Type B pancreatic cell (in vitro differentiated cells): ENCODE results near the gene KCNN2. TPM values are rescaled to one million over a fixed set of nuclear protein-coding genes. Genes with fewer than 3 reads are reported as not detected.
A peak's percentile ranks its signal among the peaks of the same experiment; 100 is the strongest.

Source experiments
- DNase-seq: peaks from one replicate; pipeline ENCODE4 v3.0.0; 2021; ENCODE audit warnings: mixed read lengths; ENCODE audit not compliant: unreplicated experiment; ENCODE audit errors: extremely low spot score
- H3K27ac Mint-ChIP-seq: 2 replicates; pipeline ENCODE4 v1.8.0; 2021; ENCODE audit warnings: mild to moderate bottlenecking, mixed read lengths
- H3K27me3 Mint-ChIP-seq: 2 replicates; pipeline ENCODE4 v1.8.0; 2021; ENCODE audit warnings: mixed read lengths
- H3K36me3 Mint-ChIP-seq: 2 replicates; pipeline ENCODE4 v1.8.0; 2021; ENCODE audit warnings: mixed read lengths
- H3K4me1 Mint-ChIP-seq: one replicate; pipeline ENCODE4 v1.8.0; 2021; ENCODE audit warnings: mixed read lengths; ENCODE audit not compliant: unreplicated experiment
- H3K4me3 Mint-ChIP-seq: 2 replicates; pipeline ENCODE4 v1.8.0; 2021; ENCODE audit warnings: mild to moderate bottlenecking, mixed read lengths
- H3K9me3 Mint-ChIP-seq: 2 replicates; pipeline ENCODE4 v1.8.0; 2021; ENCODE audit warnings: mixed read lengths
- CTCF ChIP-seq: fragments of 200-600 bp; sonication (generic); conservative IDR thresholded peaks from 2 replicates; pipeline ENCODE4 v1.5.0; 2021; ENCODE audit warnings: antibody characterized with exemption, mild to moderate bottlenecking
- total RNA-seq: library from RNA; stranded (reverse); gene quantifications from 2 replicates; pipeline ENCODE4 v1.2.1, GENCODE V29; 2021; ENCODE audit warnings: low replicate concordance

Gene KCNN2
- total RNA-seq, 1 donor from 2014 or later: 12.5 TPM

DNA sequence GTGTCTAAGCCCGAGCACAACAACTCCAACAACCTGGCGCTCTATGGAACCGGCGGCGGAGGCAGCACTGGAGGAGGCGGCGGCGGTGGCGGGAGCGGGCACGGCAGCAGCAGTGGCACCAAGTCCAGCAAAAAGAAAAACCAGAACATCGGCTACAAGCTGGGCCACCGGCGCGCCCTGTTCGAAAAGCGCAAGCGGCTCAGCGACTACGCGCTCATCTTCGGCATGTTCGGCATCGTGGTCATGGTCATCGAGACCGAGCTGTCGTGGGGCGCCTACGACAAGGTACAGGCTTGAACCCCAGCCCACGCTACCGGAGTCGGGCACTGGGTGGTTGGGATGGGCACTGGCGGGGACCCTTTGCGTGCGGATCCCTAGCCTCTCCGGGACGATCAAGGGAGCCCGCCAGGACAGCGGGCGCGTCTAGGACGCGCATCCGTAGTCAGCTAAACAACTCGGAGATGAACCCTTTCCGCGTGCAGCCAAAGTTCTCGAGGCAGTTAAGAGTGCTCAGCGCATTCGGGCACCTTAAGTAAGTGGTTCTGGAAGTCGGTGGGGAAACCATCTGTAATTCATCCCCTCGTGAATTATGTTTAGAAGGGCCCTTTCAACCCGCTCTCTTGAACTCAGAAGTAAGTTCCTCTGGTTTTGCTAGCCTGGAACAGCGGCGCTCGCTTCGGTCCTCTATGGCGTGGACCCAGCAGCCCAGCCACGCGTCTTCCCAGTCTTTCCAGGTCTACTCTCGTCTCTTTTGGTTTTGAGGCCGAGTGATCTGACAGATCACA, 1.3 kb downstream of the KCNN2 start:
- TF ChIP-seq CTCF: no peak
- Mint-ChIP-seq H3K9me3 (no peaks in the 10 kb centered on the region), H3K4me3 (peak overlapping the region; percentile 99), H3K27me3 (peaks cover 66% of the 10 kb centered on the region), H3K36me3 (peaks cover 3% of the 10 kb centered on the region), H3K4me1 (peaks cover 4% of the 10 kb centered on the region), H3K27ac (peak overlapping the region; percentile 91)
- no peak for DNase-seq

DNA sequence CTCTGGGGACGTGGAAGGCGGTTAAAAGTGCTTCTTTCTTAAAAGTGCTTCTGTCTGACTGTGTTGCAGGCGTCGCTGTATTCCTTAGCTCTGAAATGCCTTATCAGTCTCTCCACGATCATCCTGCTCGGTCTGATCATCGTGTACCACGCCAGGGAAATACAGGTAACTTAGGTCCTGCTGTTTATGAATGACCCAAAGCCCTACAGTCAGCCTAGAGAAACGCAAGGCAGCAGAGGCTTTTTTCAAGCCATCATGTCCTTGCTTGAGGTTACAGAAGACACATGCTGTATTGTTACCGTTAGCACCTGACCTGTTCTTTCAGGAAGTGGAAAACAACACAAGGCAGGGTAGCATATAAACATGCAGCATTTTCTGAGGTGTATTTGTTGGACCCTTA, 2.0 kb downstream of the KCNN2 start:
- Mint-ChIP-seq H3K27me3 (peaks cover 60% of the 10 kb centered on the region), H3K27ac (peak overlapping the region; percentile 74), H3K4me3 (peak overlapping the region; percentile 99), H3K4me1 (peaks cover 4% of the 10 kb centered on the region), H3K9me3 (no peaks in the 10 kb centered on the region), H3K36me3 (peaks cover 3% of the 10 kb centered on the region)
- DNase-seq: no peak
- TF ChIP-seq CTCF: no peak

DNA sequence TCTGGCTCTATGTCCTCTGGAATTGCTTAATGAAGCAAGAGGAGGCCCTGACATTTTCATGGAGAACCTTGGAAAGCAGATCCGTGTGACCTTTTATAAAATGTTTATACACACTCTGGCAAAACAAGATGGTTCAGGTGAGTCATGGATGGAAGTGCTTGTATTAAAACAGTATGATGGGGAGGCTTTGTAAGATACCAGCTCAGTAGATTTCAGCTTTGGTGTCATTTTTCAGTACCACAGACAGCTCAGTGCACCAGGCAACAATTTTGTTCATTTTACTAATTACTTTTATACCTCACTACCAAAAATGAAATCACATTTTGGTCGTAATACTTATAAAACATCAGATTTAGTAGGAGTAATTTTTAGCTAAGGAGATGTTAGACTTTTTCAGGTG, 5.2 kb downstream of the KCNN2 start:
- no peaks in the 10 kb centered on the region for H3K9me3 Mint-ChIP-seq
- no peak overlapping the region for H3K4me3 Mint-ChIP-seq
- TF ChIP-seq CTCF: no peak
- DNase-seq: no peak
- no peak overlapping the region for H3K27ac Mint-ChIP-seq
- H3K36me3 Mint-ChIP-seq: no peaks in the 10 kb centered on the region
- H3K4me1 Mint-ChIP-seq: no peaks in the 10 kb centered on the region
- H3K27me3 Mint-ChIP-seq: peaks cover 36% of the 10 kb centered on the region

- Mint-ChIP-seq H3K4me3 (no peak overlapping the region), H3K27me3 (peaks cover 9% of the 10 kb centered on the region), H3K27ac (no peak overlapping the region), H3K9me3 (no peaks in the 10 kb centered on the region), H3K36me3 (no peaks in the 10 kb centered on the region), H3K4me1 (no peaks in the 10 kb centered on the region)
- no peak for TF ChIP-seq CTCF
- no peak for DNase-seq
Measured at GRCh38 chr5:114369680-114370417, 8.0 kb downstream of the KCNN2 start.

DNA sequence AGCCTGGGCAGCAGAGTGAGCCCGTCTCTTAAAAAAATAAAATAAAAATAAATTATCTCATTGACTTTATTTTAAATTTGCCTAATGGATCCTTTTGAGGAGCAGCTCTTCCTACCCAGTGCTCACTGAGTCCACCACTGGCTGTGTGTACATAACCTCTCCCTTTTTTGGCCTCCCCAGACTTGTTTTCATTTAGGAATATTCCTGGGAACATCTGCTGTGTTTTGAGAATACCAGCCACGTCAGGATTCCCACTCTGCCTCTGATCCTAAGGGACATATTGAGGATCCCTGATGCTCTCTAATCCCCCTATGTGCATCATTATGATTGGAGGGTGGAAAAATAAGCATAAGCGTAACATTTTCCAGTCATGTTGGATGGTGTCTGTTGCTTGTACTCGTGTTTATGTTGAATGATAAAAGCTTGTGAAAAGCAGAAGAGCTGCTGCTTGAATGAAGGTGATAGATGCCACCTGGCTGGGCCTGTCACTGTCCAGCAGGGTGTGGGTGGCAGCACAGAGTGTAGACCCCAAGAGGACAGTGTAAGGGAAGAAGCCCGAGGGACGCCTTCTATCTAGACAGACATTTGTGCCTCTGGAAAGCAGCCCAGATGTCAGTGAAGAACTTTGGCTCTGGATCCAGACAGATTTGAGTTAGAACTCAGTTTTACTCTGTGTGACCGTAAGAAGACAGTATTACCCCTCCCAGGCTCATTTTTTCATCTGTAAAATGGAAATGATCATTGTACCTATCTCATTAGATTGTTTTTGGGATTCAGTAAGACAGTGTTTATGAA, 15.4 kb downstream of the KCNN2 start:
- TF ChIP-seq CTCF: no peak
- no peaks in the 10 kb centered on the region for H3K36me3 Mint-ChIP-seq
- H3K4me3 Mint-ChIP-seq: no peak overlapping the region
- H3K27ac Mint-ChIP-seq: no peak overlapping the region
- no peak for DNase-seq
- H3K27me3 Mint-ChIP-seq: no peaks in the 10 kb centered on the region
- H3K9me3 Mint-ChIP-seq: no peaks in the 10 kb centered on the region
- H3K4me1 Mint-ChIP-seq: peaks cover 6% of the 10 kb centered on the region
